A673 (cell line): ENCODE measurements around the gene CLEC16A. TPM values are rescaled to one million over a fixed set of nuclear protein-coding genes. Genes with fewer than 3 reads are reported as not detected.

Source experiments
- BruUV-seq: library from RNA; stranded (reverse); fragments of 400-500 nt; replicated peaks from 2 replicates; lab custom pipeline; 2021; lab: Mats Ljungman, UMichigan
- CTCF ChIA-PET: fragments of 300-600 bp; sonication (Branson Sonifier 250); formaldehyde crosslinking; loops from one replicate; lab custom pipeline; 2022; ENCODE audit warnings: antibody characterized with exemption; lab: Charles Lee
- POLR2A ChIA-PET: fragments of 300-600 bp; sonication (Branson Sonifier 250); formaldehyde crosslinking; loops from one replicate; lab custom pipeline; 2022; ENCODE audit warnings: antibody characterized with exemption; ENCODE audit not compliant: low non-redundant PET; lab: Charles Lee
- DNase-seq: peaks from one replicate; pipeline ENCODE4 v3.0.0-alpha.2; 2015; ENCODE audit warnings: low spot score
- H3K27ac ChIP-seq: fragments of 200-600 bp; sonication (generic); 2 replicates; pipeline ENCODE4 v1.5.1; 2016; ENCODE audit warnings: mixed run types, low read depth, mild to moderate bottlenecking, mixed read lengths, antibody characterized with exemption, low read length; ENCODE audit not compliant: poor library complexity, severe bottlenecking
- H3K27me3 ChIP-seq: fragments of 200-600 bp; sonication (generic); replicated peaks from 2 replicates; pipeline ENCODE4 v1.6.1; 2017; ENCODE audit warnings: mixed run types, low read depth, mild to moderate bottlenecking, mixed read lengths, antibody characterized with exemption, low read length; ENCODE audit not compliant: insufficient read depth, poor library complexity
- H3K36me3 ChIP-seq: fragments of 200-600 bp; sonication (generic); 2 replicates; pipeline ENCODE4 v1.6.1; 2016; ENCODE audit warnings: mixed run types, mild to moderate bottlenecking, mixed read lengths, antibody characterized with exemption, low read length; ENCODE audit not compliant: insufficient read depth, poor library complexity, severe bottlenecking
- H3K4me1 ChIP-seq: fragments of 200-600 bp; sonication (generic); 2 replicates; pipeline ENCODE4 v1.6.1; 2017; ENCODE audit warnings: mixed run types, mild to moderate bottlenecking, mixed read lengths, antibody characterized with exemption, low read length; ENCODE audit not compliant: insufficient read depth, poor library complexity, severe bottlenecking
- H3K4me3 ChIP-seq: fragments of 200-600 bp; sonication (generic); 2 replicates; pipeline ENCODE4 v1.5.1; 2016; ENCODE audit warnings: low read depth, mixed run types, mild to moderate bottlenecking, mixed read lengths, low read length; ENCODE audit not compliant: poor library complexity, severe bottlenecking
- H3K9me3 ChIP-seq: fragments of 200-600 bp; sonication (generic); 2 replicates; pipeline ENCODE4 v1.6.1; 2016; ENCODE audit warnings: mixed run types, low read depth, mild to moderate bottlenecking, mixed read lengths, antibody characterized with exemption, low read length; ENCODE audit not compliant: poor library complexity, severe bottlenecking
- EZH2 ChIP-seq: fragments of 200-600 bp; sonication (generic); IDR thresholded peaks from 2 replicates; pipeline ENCODE4 v1.6.1; 2017; ENCODE audit warnings: borderline replicate concordance, low read depth, mild to moderate bottlenecking, mixed read lengths, antibody characterized with exemption, low read length; ENCODE audit not compliant: poor library complexity, severe bottlenecking
- intact Hi-C: fragments of 100-400 bp; cut with micrococcal nuclease; formaldehyde crosslinking; loops from one replicate; pipeline ENCODE4 v1.10.0; 2022; ENCODE audit not compliant: unreplicated experiment
- total RNA-seq: library from RNA; stranded (reverse); gene quantifications from 2 replicates; pipeline ENCODE4 v1.2.3, GENCODE V29; 2021
- TF ChIP-seq, protein P1 (sequence below): fragments of 300-800, 200-600 bp; sonication (generic); conservative IDR thresholded peaks from 2 replicates; pipeline ENCODE4 v1.5.1; 2017; ENCODE audit warnings: low read depth, mild to moderate bottlenecking, antibody characterized with exemption, low read length, moderate library complexity, mixed read lengths

CLEC16A gene
- total RNA-seq, 1 experiment from 2014 or later: 23.4 TPM

GRCh38 chr16:11157143-11157542 is 212.8 kb downstream of the CLEC16A start:
- H3K36me3 ChIP-seq: no peaks in the 10 kb centered on the region
- POLR2A ChIA-PET: interaction anchor here (0.5 kb wide), 1 partner anchor 61 kb away, joined by 9 read pairs; no protein-coding TSS in a partner anchor
- TF ChIP-seq, protein P1, sequence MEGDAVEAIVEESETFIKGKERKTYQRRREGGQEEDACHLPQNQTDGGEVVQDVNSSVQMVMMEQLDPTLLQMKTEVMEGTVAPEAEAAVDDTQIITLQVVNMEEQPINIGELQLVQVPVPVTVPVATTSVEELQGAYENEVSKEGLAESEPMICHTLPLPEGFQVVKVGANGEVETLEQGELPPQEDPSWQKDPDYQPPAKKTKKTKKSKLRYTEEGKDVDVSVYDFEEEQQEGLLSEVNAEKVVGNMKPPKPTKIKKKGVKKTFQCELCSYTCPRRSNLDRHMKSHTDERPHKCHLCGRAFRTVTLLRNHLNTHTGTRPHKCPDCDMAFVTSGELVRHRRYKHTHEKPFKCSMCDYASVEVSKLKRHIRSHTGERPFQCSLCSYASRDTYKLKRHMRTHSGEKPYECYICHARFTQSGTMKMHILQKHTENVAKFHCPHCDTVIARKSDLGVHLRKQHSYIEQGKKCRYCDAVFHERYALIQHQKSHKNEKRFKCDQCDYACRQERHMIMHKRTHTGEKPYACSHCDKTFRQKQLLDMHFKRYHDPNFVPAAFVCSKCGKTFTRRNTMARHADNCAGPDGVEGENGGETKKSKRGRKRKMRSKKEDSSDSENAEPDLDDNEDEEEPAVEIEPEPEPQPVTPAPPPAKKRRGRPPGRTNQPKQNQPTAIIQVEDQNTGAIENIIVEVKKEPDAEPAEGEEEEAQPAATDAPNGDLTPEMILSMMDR: no peak
- TF ChIP-seq EZH2: no peak
- H3K9me3 ChIP-seq: no peaks in the 10 kb centered on the region
- peaks cover 10% of the 10 kb centered on the region for H3K4me1 ChIP-seq
- no peaks in the 10 kb centered on the region for H3K27me3 ChIP-seq
- CTCF ChIA-PET: interaction anchor here (0.5 kb wide), 1 partner anchor 172 kb away, joined by 4 read pairs; no protein-coding TSS in a partner anchor
- DNase-seq: no peak
- H3K4me3 ChIP-seq: no peak overlapping the region
- no TSS peak for BruUV-seq
- intact Hi-C loops: no loop called here
- H3K27ac ChIP-seq: no peak overlapping the region

- TF ChIP-seq, protein P1: no peak
- no peak for TF ChIP-seq EZH2
- peaks cover 2% of the 10 kb centered on the region for H3K4me1 ChIP-seq
- ChIA-PET POLR2A (no interaction called here), CTCF (interaction anchor here (0.6 kb wide), 1 partner anchor 59 kb away, joined by 3 read pairs; no protein-coding TSS in a partner anchor)
- H3K27ac ChIP-seq: no peak overlapping the region
- no peaks in the 10 kb centered on the region for H3K36me3 ChIP-seq
- BruUV-seq: no TSS peak
- intact Hi-C loops: no loop called here
- DNase-seq: no peak
- H3K4me3 ChIP-seq: no peak overlapping the region
- no peaks in the 10 kb centered on the region for H3K9me3 ChIP-seq
- no peaks in the 10 kb centered on the region for H3K27me3 ChIP-seq
Measured at GRCh38 chr16:11158018-11158417, 213.7 kb downstream of the CLEC16A start.

DNA sequence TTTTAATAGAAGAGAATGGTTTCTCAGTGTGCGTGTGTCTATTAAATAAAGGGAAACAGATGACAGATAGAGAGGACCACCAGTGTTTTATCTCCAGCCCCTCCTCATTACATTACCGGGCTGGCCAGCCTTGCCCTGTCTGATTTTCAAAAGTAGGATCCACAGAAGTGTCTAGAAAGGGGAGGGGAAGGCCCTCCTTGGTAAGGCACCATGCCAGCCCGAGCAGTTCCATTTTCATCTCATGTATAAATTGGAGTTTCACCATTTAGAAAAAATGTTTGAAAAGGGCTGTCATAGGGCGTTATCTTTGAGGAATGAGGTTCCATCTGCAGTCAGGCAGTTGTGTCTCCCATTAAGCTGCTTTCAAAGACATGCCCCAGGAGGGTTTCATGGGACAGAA is 214.9 kb downstream of the CLEC16A start:
- Histone ChIP-seq H3K36me3 (no peaks in the 10 kb centered on the region), H3K4me1 (no peaks in the 10 kb centered on the region), H3K27me3 (no peaks in the 10 kb centered on the region), H3K9me3 (no peaks in the 10 kb centered on the region), H3K4me3 (no peak overlapping the region), H3K27ac (no peak overlapping the region)
- no peak for DNase-seq
- TF ChIP-seq EZH2: no peak
- no TSS peak for BruUV-seq
- CTCF ChIA-PET: no interaction called here
- intact Hi-C loops: no loop called here
- POLR2A ChIA-PET: interaction anchor here (0.6 kb wide), 1 partner anchor 17 kb away, joined by 3 read pairs; no protein-coding TSS in a partner anchor

DNA sequence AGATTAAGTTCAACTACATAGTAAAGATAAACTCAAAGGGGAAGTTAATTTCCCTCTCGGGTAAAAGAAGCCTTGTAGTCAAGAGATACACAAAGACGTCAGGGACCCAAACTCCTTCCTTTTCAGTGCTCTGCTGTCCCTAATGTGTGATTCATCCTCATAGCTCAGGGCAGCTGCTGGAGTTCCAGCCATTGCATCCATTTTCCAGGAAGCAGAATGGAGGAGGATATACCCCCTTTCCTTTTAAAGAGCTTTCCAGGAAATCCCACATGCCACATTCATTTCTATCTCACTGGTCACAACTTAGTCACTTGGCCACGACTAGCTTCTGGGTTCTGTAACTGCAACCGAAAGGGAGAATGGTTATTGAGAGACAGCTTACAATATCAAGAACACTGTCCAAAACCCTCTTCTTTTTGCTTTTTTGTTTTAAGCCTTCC is 216.3 kb downstream of the CLEC16A start:
- Histone ChIP-seq H3K4me3 (no peak overlapping the region), H3K9me3 (no peaks in the 10 kb centered on the region), H3K36me3 (no peaks in the 10 kb centered on the region), H3K27ac (no peak overlapping the region), H3K4me1 (no peaks in the 10 kb centered on the region), H3K27me3 (no peaks in the 10 kb centered on the region)
- DNase-seq: no peak
- ChIA-PET CTCF (no interaction called here), POLR2A (no interaction called here)
- no TSS peak for BruUV-seq
- intact Hi-C loops: no loop called here
- TF ChIP-seq EZH2: no peak
- TF ChIP-seq, protein P1: no peak
